GM12878 (cell line): Measurements from ENCODE around the gene SCLY.

ENCODE experiments used
- ATF3 ChIP-seq: IDR thresholded peaks from 2 replicates; pipeline ENCODE4 v1.6.1; 2011; ENCODE audit warnings: low read depth, mild to moderate bottlenecking, low read length, moderate library complexity, borderline replicate concordance; ENCODE audit errors: extremely low read depth
- CBX3 ChIP-seq: fragments of 200-600 bp; sonication (generic); IDR thresholded peaks from 2 replicates; pipeline ENCODE4 v1.6.1; 2016; ENCODE audit warnings: low read depth, borderline replicate concordance
- CTCF ChIP-seq, 3 experiments: IDR thresholded peaks in 2 of 3; conservative IDR thresholded peaks in 1 of 3; 2 replicates each; pipeline ENCODE4 v1.5.1; 2011; ENCODE audit warnings: low read depth in 3 of 3, low read length in 3 of 3, mild to moderate bottlenecking in 3 of 3, control low read depth in 2 of 3, moderate library complexity in 2 of 3, inconsistent platforms in 1 of 3, mixed read lengths in 1 of 3; ENCODE audit not compliant: control insufficient read depth in 2 of 3, insufficient read depth in 1 of 3; ENCODE audit errors: extremely low read depth in 1 of 3
- NFYA ChIP-seq: IDR thresholded peaks from 2 replicates; pipeline ENCODE4 v1.6.1; 2011; ENCODE audit warnings: low read depth, mild to moderate bottlenecking, low read length, improper control_type of control experiment, borderline replicate concordance
- REST ChIP-seq: IDR thresholded peaks from 2 replicates; pipeline ENCODE4 v1.6.1; 2012; ENCODE audit warnings: mild to moderate bottlenecking, low read depth, low read length
- SP1 ChIP-seq: IDR thresholded peaks from one replicate; pipeline ENCODE4 v1.6.1; 2011; ENCODE audit warnings: low read depth, low read length

GRCh38 chr2:238113611-238114010 is 52.8 kb downstream of the SCLY start:
- TF ChIP-seq CTCF (IDR thresholded peaks at IDR 0.05 in 2 of 3, conservative IDR thresholded peaks at IDR 0.05 in 1 of 3; ENCODE audit: control insufficient read depth in 2 of 3, extremely low read depth in 1 of 3, insufficient read depth in 1 of 3, low read depth in 3 of 3, low read length in 3 of 3) (no peak), REST (no peak), NFYA (no peak), CBX3 (no peak), SP1 (no peak), ATF3 (no peak)
